Transverse colon (tissue), 4 donors: ENCODE measurements around the gene GPC1. TPM values are rescaled to one million over a fixed set of nuclear protein-coding genes. Genes with fewer than 3 reads are reported as not detected.

Experiments
- DNase-seq: peaks from one replicate; pipeline ENCODE4 v3.0.0-alpha.2; 2019
- H3K27ac ChIP-seq, 4 donors: fragments of 200-600 bp; sonication (generic); 2 replicates each; pipeline ENCODE4 v1.5.1; 2016 to 2018; ENCODE audit warnings: inconsistent platforms in 4 of 4
- H3K27me3 ChIP-seq: fragments of 200-600 bp; sonication (generic); 2 replicates; pipeline ENCODE4 v1.5.1; 2017; ENCODE audit warnings: inconsistent platforms
- H3K36me3 ChIP-seq, 4 donors: fragments of 200-600 bp; sonication (generic); 2 replicates each; pipeline ENCODE4 v1.5.1; 2017 to 2019; ENCODE audit warnings: inconsistent platforms in 4 of 4
- H3K4me1 ChIP-seq, 4 donors: fragments of 200-600 bp; sonication (generic); 2 replicates each; pipeline ENCODE4 v1.5.1; 2017 to 2020; ENCODE audit warnings: inconsistent platforms in 4 of 4
- H3K4me3 ChIP-seq, 4 donors: fragments of 200-600 bp; sonication (generic); 1 replicate in 1 of 4; 2 replicates in 3 of 4; pipeline versions ENCODE4 v1.5.1 to v1.6.1; 2017 to 2019; ENCODE audit warnings: inconsistent platforms in 4 of 4
- H3K9me3 ChIP-seq, 2 donors: fragments of 200-600 bp; sonication (generic); 2 replicates each; pipeline ENCODE4 v1.5.1; 2017 to 2019; ENCODE audit warnings: inconsistent platforms in 2 of 2
- CTCF ChIP-seq, 5 experiments: fragments of 200-600 bp in 3 of 5; fragments of 450-650 bp in 2 of 5; sonication (generic) in 3 of 5; IDR thresholded peaks; 1 replicate in 2 of 5; 2 replicates in 3 of 5; pipeline ENCODE4 v1.5.1; 2016 to 2017; ENCODE audit warnings: antibody characterized with exemption in 5 of 5, inconsistent platforms in 3 of 5, mild to moderate bottlenecking in 2 of 5, moderate library complexity in 1 of 5
- EP300 ChIP-seq: sonication (generic); formaldehyde crosslinking; IDR thresholded peaks from one replicate; pipeline ENCODE4 v1.6.1; 2017; ENCODE audit warnings: antibody characterized with exemption, low read depth
- POLR2A ChIP-seq: fragments of 450-650 bp; IDR thresholded peaks from one replicate; pipeline ENCODE4 v1.6.1; 2016; ENCODE audit warnings: antibody characterized with exemption, mild to moderate bottlenecking, moderate library complexity
- POLR2AphosphoS5 ChIP-seq, 3 donors: sonication (generic); formaldehyde crosslinking; IDR thresholded peaks; one replicate each; pipeline ENCODE4 v1.6.1; 2016; ENCODE audit warnings: antibody characterized with exemption in 3 of 3
- WGBS, 2 donors: methylation state at CpG; one replicate each; pipeline ENCODE4 v1.1.5; 2018; ENCODE audit warnings: low coverage in 1 of 2; 5-methylcytosine and 5-hydroxymethylcytosine counted together
- in situ Hi-C, 4 donors: fragments of 200-750 bp; cut with MboI; loops; one replicate each; pipeline versions ENCODE4 v1.15.0 to v1.15.1; 2017; ENCODE audit warnings: low sequenced_read_pairs in 3 of 4, low pct_ligation_motif_present in 1 of 4, low pct_unique_long_range_greater_than_20kb in 1 of 4
- intact Hi-C: fragments of 100-400 bp; cut with DNase I; formaldehyde crosslinking; loops from one replicate; pipeline ENCODE4 v1.15.1; 2023; ENCODE audit warnings: low total_unique reads
- total RNA-seq, 4 donors: library from RNA; depleted of rRNA; stranded (reverse); fragments of >200 nt; gene quantifications; one replicate each; pipeline ENCODE4 v1.1.0, GENCODE V29; 2016

The GPC1 gene
- total RNA-seq, 4 donors from 2014 or later, result 10.4 to 31.8 (median 18.0) TPM

- Histone ChIP-seq H3K9me3 (peaks cover 4 to 5% of the 10 kb centered on the region in 2 donors), H3K27me3 (no peaks in the 10 kb centered on the region), H3K27ac (no peak overlapping the region), H3K36me3 (no peaks in the 10 kb centered on the region), H3K4me3 (no peak overlapping the region), H3K4me1 (no peaks in the 10 kb centered on the region)
- in situ Hi-C loops, result no loop called here
- intact Hi-C loops, result no loop called here
- no peak for DNase-seq
- WGBS, 2 donors, result 20 to 60% methylated on average over 1 to 4 of the region's 4 CpGs
- TF ChIP-seq POLR2AphosphoS5 (IDR thresholded peaks at IDR 0.05) (no peak), CTCF (IDR thresholded peaks at IDR 0.05) (no peak), POLR2A (no peak), EP300 (no peak)
Measured at GRCh38 chr2:240416821-240417220, 18.6 kb upstream of the GPC1 start.

- no peak overlapping the region for H3K27ac ChIP-seq
- in situ Hi-C loops (no loop called here), intact Hi-C loops (no loop called here)
- H3K4me1 ChIP-seq, result no peaks in the 10 kb centered on the region
- no peak for DNase-seq
- 87% methylated on average over 1 of the region's 1 CpG; no CpG with 5 or more reads in 1 of the 2 donors for WGBS, 2 donors
- H3K9me3 ChIP-seq, result peaks cover 5 to 6% of the 10 kb centered on the region in 2 donors
- no peaks in the 10 kb centered on the region for H3K36me3 ChIP-seq
- no peak overlapping the region for H3K4me3 ChIP-seq
- no peaks in the 10 kb centered on the region for H3K27me3 ChIP-seq
- no peak for TF ChIP-seq POLR2A
- TF ChIP-seq EP300, result no peak
- TF ChIP-seq CTCF (IDR thresholded peaks at IDR 0.05), result no peak
- no peak for TF ChIP-seq POLR2AphosphoS5 (IDR thresholded peaks at IDR 0.05)
Measured at GRCh38 chr2:240418311-240418710, 17.2 kb upstream of the GPC1 start.

- H3K27ac ChIP-seq, result no peak overlapping the region
- no peak for TF ChIP-seq POLR2A
- TF ChIP-seq POLR2AphosphoS5 (IDR thresholded peaks at IDR 0.05), result no peak
- TF ChIP-seq EP300, result no peak
- H3K4me1 ChIP-seq, result no peaks in the 10 kb centered on the region
- WGBS, 2 donors, result 86% methylated on average over 6 of the region's 7 CpGs; no CpG with 5 or more reads in 1 of the 2 donors
- H3K36me3 ChIP-seq, result no peaks in the 10 kb centered on the region
- no peaks in the 10 kb centered on the region for H3K27me3 ChIP-seq
- in situ Hi-C loops, result no loop called here
- intact Hi-C loops, result no loop called here
- peaks cover 5 to 6% of the 10 kb centered on the region in 2 donors for H3K9me3 ChIP-seq
- DNase-seq, result no peak
- H3K4me3 ChIP-seq, result no peak overlapping the region
Measured at GRCh38 chr2:240419271-240419670, 16.2 kb upstream of the GPC1 start.

- H3K4me3 ChIP-seq, result no peak overlapping the region
- no peaks in the 10 kb centered on the region for H3K27me3 ChIP-seq
- 70% methylated on average over 2 of the region's 2 CpGs; no CpG with 5 or more reads in 1 of the 2 donors for WGBS, 2 donors
- intact Hi-C loops (no loop called here), in situ Hi-C loops (no loop called here)
- no peaks in the 10 kb centered on the region for H3K36me3 ChIP-seq
- TF ChIP-seq POLR2A (no peak), CTCF (IDR thresholded peaks at IDR 0.05) (no peak), POLR2AphosphoS5 (IDR thresholded peaks at IDR 0.05) (no peak), EP300 (no peak)
- H3K27ac ChIP-seq, result no peak overlapping the region
- H3K9me3 ChIP-seq, result peaks cover 5 to 6% of the 10 kb centered on the region in 2 donors
- no peak for DNase-seq
- no peaks in the 10 kb centered on the region for H3K4me1 ChIP-seq
Measured at GRCh38 chr2:240419723-240420122, 15.7 kb upstream of the GPC1 start.
